Left renal pelvis (tissue), 4 donors: ENCODE measurements around the gene PGAP3. TPM values are rescaled to one million over a fixed set of nuclear protein-coding genes. Genes with fewer than 3 reads are reported as not detected.

Source experiments
- DNase-seq, 4 donors: peaks; one replicate each; pipeline ENCODE4 v3.0.0-alpha.2; 2013; ENCODE audit warnings: low read depth in 4 of 4, low spot score in 3 of 4
- polyA plus RNA-seq, 4 donors: library from polyadenylated mRNA; unstranded; fragments of 120-200 nt; gene quantifications; one replicate each; pipeline ENCODE4 v1.2.1, GENCODE V29; 2013; ENCODE audit not compliant: insufficient read length in 4 of 4

PGAP3 gene
- polyA plus RNA-seq, 4 donors, result 26.5 to 45.9 (median 33.8) TPM

DNA sequence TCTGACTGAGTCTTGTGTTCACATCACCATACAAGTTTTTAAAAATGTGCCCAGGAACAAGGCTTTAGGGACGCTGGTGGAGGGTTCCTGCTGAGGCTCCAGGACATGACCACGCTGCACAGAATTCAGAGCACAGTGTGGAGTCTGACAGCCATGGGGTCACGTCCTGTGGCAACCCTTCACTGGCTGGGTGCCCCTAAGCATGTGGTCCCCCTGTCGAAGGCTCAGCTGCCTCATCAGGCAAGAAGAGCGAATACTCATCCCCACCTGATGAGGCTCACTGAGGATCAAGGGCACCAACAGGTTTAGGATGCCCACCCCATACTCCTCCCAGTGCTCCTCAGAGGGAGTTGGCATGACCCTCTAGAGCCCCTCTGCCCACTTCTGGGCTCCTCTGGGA, 13.7 kb downstream of the PGAP3 start:
- DNase-seq, result no peak

DNA sequence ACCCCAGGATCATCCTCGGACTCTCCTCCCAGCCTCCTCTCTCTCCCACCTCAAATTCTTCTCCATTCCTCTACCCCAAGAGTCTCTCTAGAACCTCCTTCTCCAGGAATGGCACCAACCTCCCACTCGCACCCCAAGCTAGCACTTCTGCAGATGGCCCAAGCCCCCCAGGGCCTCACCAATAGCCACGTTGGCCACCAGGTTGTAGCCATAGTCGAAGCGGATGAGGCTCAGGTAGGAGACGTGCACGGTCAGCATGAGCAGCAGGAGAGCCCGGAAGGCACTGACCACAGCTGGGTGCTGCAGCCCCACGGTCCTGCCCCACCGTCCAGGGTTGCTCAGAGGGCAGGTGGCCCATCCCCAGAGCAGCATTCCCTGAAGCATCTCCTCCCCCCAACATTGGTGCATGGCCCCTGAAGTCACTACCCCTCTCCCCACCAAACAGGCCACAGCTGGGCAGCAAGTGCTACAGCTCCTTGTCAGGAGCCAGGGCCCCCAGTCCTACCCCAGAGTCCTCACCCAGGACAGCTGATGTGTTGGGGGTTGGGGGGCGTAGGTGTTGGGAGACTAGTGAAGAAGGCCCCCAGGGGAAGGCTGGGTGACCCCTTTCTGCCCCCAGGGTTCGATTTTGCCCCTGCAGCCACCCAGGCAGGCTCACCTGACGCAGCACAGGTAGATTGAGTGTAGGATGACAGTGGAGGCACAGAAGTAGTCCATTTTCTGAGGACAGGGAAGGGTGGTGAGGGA, 14.3 kb downstream of the PGAP3 start:
- no peak for DNase-seq

DNA sequence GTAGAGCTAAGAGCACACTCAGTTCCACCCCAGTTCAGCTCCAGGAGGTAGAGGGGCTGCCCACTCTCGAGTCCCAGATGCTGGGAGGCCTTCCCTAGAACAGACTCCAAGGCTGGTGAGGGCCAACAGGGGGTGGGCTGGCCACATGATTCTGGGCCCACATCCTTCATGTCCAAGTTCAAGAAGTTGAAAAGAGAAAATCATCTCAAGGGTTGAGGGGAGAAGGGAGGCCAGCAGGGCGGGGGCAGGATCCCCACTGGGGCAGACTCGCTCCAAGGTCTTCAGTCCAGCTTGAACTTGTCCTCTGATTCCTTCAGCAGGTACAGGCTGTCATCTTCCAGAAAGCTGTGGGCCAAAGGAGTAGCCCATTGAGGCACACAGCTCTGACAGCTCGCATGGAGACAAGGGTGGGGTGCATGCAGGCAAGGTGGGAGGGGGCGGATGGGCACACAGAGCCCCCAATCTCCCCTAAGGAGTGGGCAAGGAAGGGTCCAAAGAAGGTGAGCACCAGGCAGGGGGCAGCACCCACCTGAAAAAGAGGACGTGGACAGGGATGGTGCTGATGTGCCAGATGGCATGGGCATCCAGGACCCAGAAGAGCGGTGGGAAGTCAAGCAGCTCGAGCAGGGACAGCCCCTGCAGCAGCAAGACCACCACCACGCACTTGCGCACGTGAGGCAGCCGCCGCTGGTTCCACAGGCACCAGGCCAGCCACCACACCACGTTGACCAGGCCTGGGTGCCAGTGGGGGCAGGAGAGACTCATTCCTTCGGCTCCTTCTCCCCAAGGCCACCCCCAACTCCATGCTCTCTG, 15.1 kb downstream of the PGAP3 start:
- DNase-seq, result no peak

DNA sequence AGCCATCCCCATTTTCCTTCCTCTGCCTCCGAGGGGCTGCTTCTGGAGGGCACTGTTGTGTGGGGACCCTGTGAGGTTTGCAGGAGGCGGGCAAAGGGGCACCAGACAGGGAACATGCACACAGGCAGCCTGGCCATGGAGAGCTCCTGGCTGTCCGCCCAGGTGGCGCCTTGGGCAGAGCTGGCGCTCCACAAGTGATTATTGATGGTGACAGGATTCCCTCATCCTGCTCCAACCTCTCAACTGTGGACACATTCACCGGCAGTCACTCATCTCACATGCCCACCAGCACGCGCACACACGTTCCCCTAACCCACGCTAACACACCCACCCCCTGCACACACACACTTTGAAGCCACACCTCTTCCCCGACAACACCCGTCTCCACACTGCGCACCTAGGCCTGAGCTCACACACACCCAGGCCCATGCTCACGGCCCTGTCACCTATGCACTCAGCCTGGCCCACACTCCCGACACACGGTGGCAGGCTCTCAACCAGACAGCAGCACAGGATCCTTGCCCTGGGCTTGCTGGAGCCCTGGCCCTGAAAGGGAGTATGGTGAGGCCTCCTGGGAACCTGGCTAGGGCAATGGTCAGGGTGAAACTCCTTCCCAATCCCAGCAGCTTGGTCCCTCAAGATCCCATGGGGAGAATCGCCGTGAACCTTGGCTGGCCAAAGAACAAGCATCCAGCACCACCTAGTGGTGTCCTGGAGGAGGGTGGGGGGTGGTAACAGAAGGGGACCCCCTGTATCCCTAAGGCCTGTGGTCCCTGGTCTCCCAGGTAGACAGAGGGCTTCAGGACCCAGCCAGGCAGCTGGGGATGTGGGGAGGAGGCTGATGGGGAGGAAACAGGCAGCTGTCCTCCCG, 16.0 kb downstream of the PGAP3 start:
- no peak for DNase-seq

DNA sequence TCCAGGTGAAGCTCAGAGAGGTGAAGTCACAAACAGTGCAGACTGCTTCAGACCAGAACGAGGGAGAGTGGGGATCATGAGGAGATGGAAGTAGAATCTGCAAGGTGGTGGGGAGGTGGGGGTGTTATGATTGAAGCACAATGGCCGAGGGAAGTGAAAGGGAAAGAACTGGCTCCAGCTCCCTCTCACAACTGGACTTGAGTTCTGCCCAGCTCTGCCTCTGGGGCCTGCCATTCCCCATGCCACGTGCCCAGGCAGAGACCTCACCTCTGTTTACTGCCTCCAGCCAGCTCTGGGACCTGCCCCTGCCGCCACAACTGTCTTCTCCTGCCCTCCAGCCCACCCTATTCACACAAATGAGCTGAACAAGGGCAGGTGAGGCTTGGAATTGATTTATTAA, 17.1 kb downstream of the PGAP3 start:
- DNase-seq, result no peak

DNA sequence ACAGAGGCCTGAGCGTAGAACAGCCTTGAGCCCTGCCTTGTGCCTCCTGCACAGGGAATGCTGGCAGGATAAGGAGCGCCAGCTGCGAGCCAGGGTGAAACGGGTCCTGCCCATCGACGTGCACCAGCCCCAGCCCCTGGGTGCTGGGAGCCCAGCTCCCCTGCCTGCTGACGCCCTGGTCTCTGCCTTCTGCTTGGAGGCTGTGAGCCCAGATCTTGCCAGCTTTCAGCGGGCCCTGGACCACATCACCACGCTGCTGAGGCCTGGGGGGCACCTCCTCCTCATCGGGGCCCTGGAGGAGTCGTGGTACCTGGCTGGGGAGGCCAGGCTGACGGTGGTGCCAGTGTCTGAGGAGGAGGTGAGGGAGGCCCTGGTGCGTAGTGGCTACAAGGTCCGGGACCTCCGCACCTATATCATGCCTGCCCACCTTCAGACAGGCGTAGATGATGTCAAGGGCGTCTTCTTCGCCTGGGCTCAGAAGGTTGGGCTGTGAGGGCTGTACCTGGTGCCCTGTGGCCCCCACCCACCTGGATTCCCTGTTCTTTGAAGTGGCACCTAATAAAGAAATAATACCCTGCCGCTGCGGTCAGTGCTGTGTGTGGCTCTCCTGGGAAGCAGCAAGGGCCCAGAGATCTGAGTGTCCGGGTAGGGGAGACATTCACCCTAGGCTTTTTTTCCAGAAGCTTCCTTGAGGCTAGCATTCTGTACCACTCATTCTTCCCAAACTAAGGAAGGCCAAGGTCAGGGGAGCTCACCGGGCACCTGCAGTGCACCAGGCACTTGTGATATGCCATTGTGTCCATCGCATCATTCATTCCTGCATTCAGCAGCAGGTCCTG, 17.7 kb downstream of the PGAP3 start:
- DNase-seq, result no peak

DNA sequence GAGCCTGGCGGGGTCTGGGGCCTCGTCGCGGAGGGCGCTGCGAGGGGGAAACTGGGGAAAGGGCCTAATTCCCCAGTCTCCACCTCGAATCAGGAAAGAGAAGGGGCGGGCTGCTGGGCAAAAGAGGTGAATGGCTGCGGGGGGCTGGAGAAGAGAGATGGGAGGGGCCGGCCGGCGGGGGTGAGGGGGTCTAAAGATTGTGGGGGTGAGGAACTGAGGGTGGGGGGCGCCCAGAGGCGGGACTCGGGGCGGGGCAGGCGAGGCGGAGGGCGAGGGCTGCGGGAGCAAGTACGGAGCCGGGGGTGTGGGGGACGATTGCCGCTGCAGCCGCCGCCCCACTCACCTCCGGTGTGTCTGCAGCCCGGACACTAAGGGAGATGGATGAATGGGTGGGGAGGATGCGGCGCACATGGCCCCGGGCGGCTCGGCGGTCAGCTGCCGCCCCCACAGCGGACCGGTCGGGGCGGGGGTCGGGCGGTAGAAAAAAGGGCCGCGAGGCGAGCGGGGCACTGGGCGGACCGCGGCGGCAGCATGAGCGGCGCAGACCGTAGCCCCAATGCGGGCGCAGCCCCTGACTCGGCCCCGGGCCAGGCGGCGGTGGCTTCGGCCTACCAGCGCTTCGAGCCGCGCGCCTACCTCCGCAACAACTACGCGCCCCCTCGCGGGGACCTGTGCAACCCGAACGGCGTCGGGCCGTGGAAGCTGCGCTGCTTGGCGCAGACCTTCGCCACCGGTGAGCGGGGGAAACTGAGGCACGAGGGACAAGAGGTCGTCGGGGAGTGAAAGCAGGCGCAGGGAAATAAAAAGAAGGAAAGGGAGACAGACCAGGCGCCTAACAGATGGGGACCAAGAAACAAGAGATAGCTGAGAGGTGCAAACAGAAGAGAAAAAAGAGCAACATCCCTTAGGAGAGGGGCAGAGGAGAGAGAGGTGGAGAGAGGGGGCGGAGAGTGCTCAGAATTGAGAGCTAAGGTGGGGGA, 19.6 kb downstream of the PGAP3 start, which contains the start of gene PNMT:
Gene PNMT, plus strand, starts transcription at position 509 of the 980 bp plus-strand sequence. Its CDS starts 23 bp downstream, at position 532.
- DNase-seq, result no peak

DNA sequence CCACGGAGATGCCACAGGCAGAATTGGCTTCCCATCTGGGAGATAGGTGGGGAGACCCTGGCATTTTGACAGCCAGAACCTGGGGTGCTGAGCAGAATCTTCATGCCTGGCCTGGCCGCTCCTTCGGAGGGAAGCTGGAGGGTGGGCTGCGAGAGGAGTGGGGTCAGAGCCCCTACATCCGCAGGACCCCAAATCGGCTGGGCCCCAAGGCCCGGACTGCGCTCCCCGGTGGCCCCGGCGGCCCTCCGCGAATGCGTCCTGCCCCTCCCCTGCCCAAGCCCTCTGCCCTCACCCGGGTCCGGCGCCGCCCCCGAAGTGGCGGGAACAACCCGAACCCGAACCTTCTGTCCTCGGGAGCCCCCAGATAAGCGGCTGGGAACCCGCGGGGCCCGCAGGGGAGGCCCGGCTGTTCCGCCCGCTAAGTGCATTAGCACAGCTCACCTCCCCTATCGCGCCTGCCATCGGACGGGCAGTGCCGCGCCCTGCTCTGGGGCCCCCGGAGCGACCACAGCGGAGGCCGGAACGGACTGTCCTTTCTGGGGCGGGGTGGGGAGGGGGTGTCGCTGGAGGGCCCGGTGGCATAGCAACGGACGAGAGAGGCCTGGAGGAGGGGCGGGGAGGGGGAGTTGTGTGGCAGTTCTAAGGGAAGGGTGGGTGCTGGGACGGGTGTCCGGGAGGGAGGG, 20.5 kb downstream of the PGAP3 start:
- no peak for DNase-seq

DNA sequence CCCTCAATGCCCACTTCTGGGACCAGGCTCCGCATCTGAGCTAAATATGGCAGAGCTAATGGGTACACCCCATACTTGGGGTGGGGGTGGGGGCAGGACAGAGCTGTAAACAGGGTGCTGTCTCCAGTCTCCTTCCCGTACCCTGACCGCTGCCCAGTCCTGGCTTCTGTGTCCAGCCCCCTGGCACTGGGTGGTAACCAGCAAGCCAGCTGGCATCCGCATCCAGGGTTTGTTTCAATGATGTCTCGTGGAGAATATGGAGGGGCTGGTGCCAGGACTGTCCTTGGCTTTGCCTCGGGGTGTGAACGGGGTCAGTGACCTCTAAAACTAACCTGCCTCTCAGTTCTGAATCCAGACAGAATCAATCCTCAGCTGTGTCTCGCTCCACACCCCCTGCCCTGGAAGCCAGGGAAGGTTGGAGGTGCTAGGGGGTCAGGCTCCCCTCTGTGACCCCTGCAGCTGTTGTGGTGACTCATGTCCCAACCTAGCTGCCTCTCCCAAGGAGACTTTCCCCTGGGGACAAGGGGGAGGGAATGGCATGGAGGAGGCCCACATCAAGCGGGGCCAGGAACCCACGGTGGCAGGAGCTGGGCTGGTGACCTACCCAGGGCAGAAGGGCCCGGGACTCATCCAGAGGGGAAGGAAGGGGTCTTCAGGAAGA, 21.1 kb downstream of the PGAP3 start:
- no peak for DNase-seq

DNA sequence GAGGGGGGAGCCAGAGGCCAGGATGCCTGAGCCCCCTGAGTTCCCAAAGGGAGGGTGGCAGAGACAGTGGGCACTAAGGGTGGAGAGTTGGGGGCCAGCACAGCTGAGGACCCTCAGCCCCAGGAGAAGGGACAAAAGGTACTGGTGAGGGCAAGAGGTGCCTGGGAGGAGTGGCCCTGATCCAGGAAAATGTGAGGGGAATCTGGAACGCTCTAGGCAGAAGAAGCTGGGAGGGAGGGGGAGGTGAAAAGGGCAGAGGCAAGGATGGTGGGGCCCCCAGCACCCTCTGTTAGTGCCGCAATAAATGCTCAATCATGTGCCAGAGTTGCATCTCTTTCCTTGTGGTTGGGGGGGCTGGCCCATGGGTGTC, 21.6 kb downstream of the PGAP3 start:
- DNase-seq, result no peak

DNA sequence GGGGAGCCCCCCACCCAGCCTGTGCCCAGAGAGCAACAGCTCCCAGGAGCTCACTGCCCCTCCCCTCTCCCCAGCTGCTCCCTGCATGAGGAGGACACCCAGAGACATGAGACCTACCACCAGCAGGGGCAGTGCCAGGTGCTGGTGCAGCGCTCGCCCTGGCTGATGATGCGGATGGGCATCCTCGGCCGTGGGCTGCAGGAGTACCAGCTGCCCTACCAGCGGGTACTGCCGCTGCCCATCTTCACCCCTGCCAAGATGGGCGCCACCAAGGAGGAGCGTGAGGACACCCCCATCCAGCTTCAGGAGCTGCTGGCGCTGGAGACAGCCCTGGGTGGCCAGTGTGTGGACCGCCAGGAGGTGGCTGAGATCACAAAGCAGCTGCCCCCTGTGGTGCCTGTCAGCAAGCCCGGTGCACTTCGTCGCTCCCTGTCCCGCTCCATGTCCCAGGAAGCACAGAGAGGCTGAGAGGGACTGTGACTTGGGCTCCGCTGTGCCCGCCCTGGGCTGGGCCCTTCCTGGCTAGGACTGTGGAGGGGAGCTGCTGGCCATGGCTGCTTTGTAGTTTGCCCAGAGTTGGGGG, 22.1 kb downstream of the PGAP3 start:
- DNase-seq, result no peak

DNA sequence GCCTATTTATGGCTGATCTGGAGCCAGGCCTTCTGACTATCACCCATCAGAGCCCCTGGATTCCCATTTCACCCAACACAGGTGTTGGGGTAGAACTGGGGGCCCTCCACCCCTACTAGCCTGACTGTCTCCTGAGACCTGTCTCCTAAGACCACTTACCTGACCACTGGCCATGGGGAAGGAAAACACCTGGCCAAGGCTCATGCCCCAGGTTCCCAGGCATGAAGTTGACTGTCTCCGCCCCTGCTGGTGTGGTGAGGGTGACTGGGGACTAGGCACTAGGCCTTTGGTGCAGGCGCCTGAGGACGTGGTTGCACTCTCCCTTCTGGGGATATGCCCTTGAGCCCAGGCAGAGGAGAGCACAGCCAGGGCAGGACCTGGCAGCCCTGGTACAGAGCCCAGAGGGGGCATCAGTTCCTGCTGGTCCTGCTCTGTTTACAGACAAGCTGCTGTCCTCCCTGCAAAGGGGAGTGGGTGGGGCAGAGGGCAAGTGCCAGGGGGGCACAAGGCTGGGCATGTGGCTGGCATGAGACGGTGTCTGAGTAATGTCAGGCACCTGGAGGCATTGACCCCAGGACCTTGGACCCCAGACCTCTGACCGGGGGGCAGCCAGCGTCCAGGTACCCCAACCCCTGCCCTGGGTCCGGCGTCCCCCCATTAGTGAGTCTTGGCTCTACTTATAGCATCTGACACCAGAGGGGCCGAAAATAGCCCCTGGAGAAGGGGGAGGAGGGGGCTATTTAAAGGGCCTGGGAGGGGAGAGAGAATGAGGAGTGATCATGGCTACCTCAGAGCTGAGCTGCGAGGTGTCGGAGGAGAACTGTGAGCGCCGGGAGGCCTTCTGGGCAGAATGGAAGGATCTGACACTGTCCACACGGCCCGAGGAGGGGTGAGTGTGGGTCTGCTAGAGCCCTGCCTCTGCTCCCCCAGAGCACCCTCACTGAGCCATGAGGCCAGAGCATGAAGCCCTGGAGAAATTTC, 23.0 kb downstream of the PGAP3 start, which contains the start of gene TCAP:
Gene TCAP, plus strand, starts transcription at position 769 of the 981 bp plus-strand sequence. Its CDS starts 11 bp downstream, at position 780.
- DNase-seq, result no peak

DNA sequence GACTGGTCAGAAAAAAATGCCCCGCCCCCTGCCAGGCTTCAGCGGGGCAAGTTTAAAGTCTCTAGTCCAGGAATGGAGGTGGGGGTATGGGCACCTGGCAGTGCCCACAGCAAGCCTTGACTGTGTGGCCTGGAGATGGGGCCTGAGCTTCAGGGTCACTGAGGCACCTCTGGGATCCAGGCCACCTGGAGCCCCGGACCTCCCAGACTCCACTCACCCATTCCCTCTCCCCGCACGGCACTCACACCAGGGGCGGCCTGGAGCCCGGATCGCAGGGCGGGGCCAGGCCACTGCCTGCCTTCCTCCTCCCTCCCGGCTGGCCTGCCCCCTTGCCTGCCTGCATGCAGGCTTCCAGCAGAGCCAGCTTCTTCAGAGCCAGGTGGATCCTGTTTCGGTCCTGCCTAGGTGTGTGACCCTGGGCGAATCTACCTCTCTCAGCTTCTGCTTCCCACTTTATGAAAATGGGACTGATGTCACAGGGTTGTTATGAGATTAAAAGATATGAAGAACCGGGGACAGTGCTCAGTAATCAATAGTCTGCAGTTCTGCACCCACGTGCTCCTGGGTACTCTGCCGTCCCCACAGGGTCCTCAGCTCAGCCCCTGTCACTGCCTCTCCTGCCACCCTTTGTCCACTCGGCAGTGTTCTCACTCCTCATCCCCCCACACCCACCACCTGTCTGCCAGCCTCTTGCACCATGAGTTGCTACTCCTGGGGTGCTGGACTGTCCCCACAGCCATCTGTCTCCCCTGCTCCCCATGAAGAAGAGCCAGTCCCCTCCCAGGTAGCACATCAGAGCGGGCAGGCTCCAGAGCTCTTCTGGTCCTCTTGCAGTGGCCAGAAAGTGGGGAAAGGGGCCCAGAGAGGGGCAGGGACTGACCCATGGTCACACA, 23.9 kb downstream of the PGAP3 start:
- no peak for DNase-seq

DNA sequence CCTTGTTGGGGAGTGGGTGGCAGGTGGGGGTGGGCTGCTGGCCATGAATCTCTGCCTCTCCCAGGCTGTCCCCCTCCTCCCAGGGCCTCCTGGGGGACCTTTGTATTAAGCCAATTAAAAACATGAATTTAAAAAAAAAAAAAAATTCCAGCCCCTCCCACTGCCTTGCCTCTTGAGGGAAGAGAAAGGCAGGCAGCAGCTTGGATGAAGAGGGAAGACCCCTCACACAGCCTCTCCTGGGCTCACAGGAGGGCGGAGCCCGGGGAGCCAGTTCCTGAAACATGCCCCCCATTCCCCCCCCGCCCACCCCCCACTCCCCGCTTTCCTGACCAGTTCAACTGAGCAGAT, 24.5 kb downstream of the PGAP3 start:
- DNase-seq, result no peak
